T-helper 9 cell (primary cell): ENCODE results near the gene SCML1.

ENCODE experiments used
- DNase-seq: peaks from one replicate; pipeline ENCODE4 v3.0.0-alpha.2; 2020
- total RNA-seq, 2 donors: gene quantifications; one replicate each; lab custom pipeline; 2026; lab: John Stamatoyannopoulos, UW

SCML1 gene, protein sequence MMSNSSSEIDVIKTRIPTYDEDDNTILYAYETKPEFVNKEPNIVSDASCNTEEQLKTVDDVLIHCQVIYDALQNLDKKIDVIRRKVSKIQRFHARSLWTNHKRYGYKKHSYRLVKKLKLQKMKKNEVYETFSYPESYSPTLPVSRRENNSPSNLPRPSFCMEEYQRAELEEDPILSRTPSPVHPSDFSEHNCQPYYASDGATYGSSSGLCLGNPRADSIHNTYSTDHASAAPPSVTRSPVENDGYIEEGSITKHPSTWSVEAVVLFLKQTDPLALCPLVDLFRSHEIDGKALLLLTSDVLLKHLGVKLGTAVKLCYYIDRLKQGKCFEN
- 14.2 to 26.5 reads per million in 2 donors for total RNA-seq

DNA sequence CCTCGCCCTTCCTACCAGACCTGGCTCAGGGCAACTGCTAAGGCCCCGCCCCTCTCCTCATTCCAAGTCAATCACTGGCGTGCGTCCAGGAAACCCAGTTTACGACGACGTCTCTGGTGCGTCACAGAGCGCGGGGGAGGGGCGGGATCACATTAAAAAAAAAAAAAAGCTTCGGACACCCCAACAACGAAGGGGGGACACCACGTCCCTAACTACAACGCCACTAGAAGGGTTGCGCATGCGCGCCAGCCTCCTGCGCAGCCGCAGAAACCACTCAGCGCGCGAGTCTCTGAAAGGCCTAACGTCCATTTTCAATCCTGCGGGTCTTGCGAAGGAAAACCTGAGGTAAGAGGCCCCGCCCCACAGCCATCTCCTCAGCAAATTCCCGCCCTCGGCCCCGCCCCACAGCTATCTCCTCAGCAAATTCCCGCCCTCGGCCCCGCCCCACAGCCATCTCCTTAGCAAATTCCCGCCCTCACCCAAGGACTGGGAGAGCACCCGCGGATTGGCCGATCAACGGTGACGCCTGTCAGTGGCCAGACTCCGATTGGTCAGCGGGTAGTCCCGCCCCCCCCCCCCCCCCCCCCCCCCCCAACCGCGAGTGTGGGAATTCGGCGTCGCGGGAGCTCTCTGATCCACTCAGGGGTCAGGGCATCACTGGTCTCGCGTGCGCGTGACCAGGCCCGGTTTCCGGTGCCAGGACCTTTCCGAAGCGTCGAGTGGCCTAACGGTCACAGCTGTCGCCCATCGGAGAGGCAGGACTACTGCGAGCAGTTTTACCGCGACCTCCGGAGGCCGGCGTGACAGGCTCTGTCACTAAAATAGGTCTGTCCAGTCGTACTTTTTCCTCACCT lies at the start of gene SCML1:
Gene SCML1, plus strand, starts transcription at position 638 of the 854 bp plus-strand sequence. CDS start 6,694 bp downstream, outside the sequence.
- peak; percentile 72 for DNase-seq

DNA sequence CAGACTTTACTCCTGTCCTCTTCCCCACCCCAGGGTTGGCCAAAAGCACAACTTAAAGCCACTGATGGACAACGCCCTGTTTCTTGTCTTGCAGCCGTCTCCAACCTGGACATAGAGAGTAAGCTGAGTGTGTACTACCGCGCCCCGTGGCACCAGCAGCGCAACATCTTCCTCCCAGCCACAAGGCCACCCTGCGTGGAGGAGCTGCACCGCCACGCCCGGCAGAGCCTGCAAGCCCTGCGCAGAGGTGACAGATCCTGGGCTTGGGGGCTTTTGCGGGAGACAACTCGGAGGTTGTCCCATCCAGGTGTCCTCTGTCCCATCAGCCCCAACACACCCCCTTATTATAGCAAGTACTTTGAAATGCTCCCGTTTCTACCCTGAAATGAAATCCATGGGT lies 49.6 kb upstream of the SCML1 start:
- DNase-seq = no peak

DNA sequence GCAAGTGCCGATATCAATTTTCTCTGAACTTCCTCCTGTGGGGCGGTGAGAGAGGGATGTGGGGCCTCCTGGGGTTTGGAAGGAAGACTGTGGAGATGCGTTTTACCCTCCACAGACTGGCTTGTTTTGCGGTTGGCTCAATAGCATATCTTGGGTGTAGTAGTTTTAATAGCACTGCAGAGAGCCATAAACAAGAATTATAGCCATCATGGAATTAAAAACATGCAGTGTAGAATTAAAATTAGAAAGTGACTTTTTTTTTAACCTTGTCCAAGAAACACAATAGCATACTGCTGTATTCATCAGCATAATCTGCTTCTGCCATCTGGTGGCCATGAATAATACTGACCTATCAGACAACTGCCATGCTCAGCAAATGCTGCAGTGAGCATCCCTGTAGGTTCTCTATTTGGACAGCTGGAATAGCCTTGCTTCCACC lies 47.3 kb upstream of the SCML1 start:
- peak; percentile 3 for DNase-seq

DNA sequence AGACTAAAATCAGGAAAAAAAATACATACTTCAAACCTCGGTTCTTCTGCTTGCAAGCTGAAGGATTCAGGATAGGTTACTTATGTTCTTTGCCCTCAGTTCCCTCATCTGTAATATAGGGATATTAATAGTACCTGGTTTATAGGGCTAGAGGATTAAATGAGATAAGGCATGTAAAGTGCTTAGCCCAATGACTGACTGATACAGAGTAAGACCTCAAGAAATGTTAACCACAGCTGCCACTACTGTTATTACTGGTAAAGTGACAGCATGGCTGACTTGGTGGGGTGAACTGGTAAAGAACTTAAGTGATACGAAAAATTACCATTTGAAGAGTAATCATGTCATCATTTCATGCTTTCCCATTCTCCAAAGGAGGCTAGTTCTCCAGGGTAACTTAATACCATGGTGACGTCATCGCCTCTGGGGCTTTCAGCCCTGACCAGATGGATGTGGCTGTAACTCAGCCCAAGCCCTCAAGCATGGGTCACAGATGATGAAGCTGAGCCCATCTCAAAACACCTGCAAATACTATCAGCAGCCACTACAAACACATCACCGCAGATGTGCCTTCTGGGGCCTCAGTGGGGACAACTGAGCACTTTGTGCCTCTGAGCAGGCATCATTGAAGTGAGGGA lies 44.5 kb upstream of the SCML1 start:
- DNase-seq = no peak

DNA sequence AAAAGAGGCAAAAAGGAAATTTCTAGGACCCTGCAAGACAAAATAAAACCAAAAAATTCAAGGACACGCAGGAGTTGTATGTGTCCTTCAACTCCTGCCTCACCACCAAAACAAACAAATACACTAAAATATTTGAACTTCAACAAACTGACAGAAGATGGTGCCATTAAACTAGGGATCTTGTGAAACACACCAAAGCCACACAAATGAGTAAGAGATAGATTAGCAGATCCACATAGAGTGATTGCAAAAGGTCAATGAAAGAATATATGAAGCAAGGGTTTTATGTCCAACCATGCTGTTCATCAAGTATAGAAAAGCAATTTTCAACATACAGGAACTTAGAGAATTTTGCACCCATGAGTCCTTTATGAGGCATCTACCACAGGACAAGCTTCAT lies 40.1 kb upstream of the SCML1 start:
- no peak for DNase-seq

GRCh38 chrX:17700976-17701375 lies 36.3 kb upstream of the SCML1 start:
- DNase-seq = no peak

- no peak for DNase-seq
Observed at GRCh38 chrX:17703201-17703600, 34.1 kb upstream of the SCML1 start.

DNA sequence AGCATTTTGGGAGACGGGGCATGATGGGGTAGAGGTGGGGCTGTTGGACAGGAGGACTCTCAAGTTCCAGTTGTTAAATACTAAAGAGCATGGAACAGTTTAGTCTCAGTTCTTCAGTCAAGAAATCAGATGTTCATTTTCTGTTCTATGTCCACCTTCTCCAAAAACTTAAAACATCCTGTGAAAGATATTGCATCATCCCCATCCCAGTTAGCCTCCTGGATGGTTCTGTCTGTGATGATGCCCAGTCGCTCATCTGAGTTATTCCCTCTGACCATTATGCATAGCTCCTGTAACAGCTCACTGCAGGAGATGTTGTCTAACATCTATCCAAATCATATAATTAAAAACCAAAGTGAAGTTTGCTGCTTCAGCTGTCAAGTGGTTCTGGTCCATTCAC lies 32.1 kb upstream of the SCML1 start:
- no peak for DNase-seq

- DNase-seq = no peak
Observed at GRCh38 chrX:17706676-17707075, 30.6 kb upstream of the SCML1 start.

DNA sequence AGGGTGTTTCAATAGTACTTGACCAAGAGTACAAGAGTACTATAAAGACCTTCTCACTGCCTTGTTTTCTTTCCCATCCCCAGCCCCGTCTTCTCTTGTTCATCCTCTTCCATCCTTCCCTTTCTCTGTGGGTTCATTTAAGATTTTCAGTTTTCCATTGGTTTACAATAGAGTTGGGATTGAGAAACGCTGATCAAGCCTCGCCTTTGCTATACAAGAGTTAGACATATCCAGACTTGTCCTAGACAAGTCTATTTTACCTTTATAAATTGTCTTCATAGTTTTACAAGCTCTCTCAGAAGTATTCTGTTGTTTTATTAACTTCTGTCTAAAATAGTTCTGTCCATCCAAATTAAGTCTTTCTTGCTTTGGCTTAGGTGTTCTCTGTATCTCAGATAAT lies 29.6 kb upstream of the SCML1 start:
- no peak for DNase-seq

- no peak for DNase-seq
Observed at GRCh38 chrX:17710871-17711301, 26.4 kb upstream of the SCML1 start.

DNA sequence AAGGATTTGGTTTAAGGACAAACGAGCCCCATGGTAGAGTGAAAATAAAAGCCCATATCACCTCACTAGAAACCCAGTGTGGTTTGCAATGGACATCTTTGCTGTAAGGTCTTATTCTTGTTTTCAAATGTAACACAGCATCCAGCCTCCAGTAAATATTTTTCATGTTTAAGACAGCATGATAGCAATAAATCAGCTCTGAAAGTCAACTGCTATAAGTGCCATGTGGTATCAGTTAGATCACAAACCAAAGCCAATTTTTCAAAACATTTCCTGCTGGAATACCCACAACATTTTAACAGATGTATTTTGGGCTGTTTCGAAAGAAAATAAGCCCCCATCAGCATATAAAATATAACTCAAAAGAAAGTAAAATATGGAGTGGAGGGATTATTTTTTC lies 24.0 kb upstream of the SCML1 start:
- no peak for DNase-seq

GRCh38 chrX:17718649-17719165 lies 18.6 kb upstream of the SCML1 start:
- DNase-seq = no peak

GRCh38 chrX:17719711-17720110 lies 17.6 kb upstream of the SCML1 start:
- DNase-seq = no peak

GRCh38 chrX:17721715-17722114 lies 15.6 kb upstream of the SCML1 start:
- no peak for DNase-seq

DNA sequence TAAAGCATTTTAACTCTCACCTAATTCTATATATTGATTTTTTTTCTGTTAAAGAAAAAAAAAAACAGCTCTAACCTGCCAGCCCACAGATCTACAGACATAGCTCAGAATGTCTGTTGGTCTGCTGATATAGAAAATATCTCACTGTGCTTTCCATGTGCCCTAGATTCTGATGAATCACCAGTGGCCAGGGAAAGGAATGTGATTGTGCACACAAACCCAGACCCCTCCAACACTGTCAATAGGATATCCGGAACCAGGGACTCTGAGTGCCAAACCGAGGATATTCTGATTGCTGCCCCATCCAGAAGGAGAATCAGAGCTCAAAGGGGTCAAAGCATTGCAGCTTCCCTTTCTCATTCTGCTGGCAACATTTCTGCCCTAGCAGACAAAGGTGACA lies 12.1 kb upstream of the SCML1 start:
- DNase-seq = no peak

DNA sequence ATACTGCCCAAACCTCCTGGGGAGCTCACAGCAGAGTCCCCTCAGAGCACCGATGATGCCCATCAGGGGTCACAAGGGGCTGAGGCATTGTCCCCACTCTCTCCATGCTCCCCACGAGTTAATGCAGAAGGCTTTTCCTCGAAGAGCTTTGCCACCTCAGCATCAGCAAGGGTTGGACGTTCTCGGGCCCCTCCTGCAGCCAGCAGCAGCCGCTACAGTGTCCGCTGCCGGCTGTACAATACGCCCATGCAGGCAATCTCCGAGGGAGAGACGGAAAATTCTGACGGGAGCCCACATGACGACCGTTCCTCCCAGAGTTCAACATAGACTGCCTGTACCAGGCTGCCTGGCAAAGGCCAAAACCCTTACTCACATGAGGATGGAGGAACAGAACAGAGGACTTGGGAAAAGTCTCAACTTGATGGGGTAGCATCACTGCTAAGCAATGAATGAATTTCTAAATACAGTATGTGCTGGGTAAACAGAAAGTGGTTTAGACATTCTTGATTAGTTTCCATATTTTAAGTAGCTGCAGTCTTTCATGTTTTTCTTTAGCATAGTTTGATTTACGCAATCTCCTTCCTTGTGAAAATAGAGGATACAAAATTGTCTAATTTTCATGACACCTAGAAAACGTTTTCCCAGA lies 5.0 kb upstream of the SCML1 start:
- DNase-seq = no peak

DNA sequence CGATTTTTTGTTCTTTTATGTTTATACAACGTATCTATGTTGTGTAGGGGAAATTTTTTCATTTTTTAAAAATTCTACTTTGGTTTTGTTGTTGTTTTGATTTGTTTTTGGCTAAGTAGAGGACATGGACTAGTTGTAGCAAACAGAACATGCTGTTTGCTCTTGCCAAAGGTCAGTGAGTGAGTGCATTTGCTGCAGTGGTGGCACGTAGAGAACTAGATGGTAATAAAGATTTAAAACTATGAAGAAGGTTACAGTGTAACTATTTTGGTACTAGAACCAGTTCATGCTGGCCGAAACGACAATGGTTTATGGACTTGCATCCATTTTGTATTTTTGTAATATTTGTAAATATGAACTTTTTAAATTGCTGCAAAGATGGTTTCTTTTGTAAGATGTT lies 1.9 kb upstream of the SCML1 start:
- DNase-seq = no peak

DNA sequence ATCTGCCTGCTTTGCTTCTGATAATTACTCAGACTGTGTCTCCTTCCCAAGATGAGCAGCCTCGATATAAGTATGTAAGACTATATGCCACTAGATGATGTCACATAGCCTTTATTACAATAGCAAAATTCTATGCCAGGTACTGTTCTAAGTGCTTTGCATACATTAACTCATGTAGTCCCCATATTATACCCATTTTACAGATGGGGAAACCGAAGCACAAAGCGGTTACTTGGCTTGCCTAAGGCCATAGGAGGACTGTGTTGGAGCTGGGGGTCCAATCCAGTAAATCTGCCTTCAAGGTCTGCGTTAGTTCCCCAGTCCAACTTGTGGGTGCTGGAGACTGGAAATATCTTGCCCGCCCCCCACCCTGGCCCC lies 826 bp upstream of the SCML1 start:
- DNase-seq = no peak

DNA sequence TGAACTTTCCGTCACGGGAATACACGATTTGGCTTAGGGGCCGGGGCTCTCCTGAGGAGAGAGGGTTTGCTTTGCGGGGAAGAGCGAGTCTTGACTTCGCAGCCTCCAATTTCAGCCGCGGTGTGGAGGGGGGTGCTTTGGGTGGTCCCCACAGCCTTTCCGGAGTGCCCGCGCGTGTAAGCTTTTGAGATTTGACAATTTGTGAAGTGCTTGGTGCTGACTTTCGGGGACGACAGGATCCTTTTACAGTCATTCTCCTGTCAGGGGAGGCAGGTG lies 355 bp downstream of the SCML1 start:
- DNase-seq = peak; percentile 20

DNA sequence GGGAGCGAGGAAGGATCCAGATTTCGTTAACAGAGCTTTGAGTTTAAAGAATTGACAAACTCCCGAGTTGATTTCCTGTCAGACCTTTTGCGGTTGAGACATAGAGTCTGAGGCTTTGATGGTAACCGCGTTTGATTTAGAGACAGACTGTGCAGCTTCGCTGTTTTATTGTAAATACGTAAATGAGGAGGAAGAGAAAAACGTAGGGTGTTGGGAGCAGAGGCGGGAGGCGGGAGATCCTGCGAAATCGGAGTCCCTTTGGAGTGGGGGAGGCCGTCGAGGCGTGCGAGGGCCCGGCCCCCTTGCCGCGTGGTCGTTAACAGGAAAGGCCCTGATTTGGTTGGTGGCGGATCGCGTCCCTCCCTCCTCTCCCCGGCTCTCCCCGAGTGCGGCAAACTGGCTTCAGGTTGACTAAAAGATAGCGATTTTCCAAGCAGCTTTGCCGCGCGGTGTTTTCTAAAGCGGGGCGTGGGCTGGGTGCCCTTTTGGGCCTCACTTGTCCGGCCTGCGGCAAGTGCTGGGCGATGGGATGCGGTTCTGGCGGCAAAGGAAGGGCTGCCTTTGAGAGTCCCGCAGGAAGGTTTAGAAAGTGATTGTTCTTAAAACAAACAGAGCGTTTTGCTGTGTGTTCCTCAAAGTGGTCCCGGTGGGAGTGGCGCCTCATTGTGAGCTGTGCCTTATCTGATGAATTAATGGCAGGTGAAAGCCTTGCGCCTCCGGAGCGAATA lies 857 bp downstream of the SCML1 start:
- peak; percentile 22 for DNase-seq
